ENCODE results near the gene ARL14EPL. TPM values are rescaled to one million over a fixed set of nuclear protein-coding genes. Genes with fewer than 3 reads are reported as not detected.
A peak's percentile ranks its signal among the peaks of the same experiment; 100 is the strongest.
"Not testable (repeated sequence)": the region's sequence is repeated elsewhere in the genome, so short reads cannot be mapped to it uniquely, and the experiment has no call there.

ARL14EPL gene
- polyA plus RNA-seq, 4 donors = 0.06 TPM; not detected in 3

- FAIRE-seq = no peak
- Histone ChIP-seq H3K27ac (ENCODE audit: low read depth in 1 of 3, low read length in 2 of 3) (no peak overlapping the region), H3K36me3 (ENCODE audit: control insufficient read depth in 3 of 3, insufficient read depth in 2 of 3, low read depth in 1 of 3, low read length in 3 of 3) (peaks cover 2 to 7% (median 3%) of the 10 kb centered on the region in 3 donors), H3K9me3 (ENCODE audit: control insufficient read depth in 2 of 2, insufficient read depth in 1 of 2, low read depth in 1 of 2, low read length in 1 of 2) (no peaks in the 10 kb centered on the region), H3K4me3 (ENCODE audit: low read depth in 1 of 3, low read length in 3 of 3) (no peak overlapping the region), H3K4me1 (ENCODE audit: control insufficient read depth in 3 of 3, insufficient read depth in 2 of 3, low read depth in 1 of 3, low read length in 2 of 3) (peaks cover 0 to 35% (median 11%) of the 10 kb centered on the region in 3 donors), H3K27me3 (ENCODE audit: control insufficient read depth in 3 of 3, insufficient read depth in 3 of 3, low read length in 3 of 3) (no peaks in the 10 kb centered on the region)
- DNase-seq = no peak
Observed at GRCh38 chr5:116088062-116088461, 55.8 kb downstream of the ARL14EPL start.

GRCh38 chr5:116090302-116090701 is 58.0 kb downstream of the ARL14EPL start:
- Histone ChIP-seq H3K9me3 (ENCODE audit: control insufficient read depth in 2 of 2, insufficient read depth in 1 of 2, low read depth in 1 of 2, low read length in 1 of 2) (no peaks in the 10 kb centered on the region), H3K36me3 (ENCODE audit: control insufficient read depth in 3 of 3, insufficient read depth in 2 of 3, low read depth in 1 of 3, low read length in 3 of 3) (peaks cover 7 to 9% (median 8%) of the 10 kb centered on the region in 3 donors), H3K27me3 (ENCODE audit: control insufficient read depth in 3 of 3, insufficient read depth in 3 of 3, low read length in 3 of 3) (no peaks in the 10 kb centered on the region), H3K27ac (ENCODE audit: low read depth in 1 of 3, low read length in 2 of 3) (peak overlapping the region in 1 of 3 donors; percentile 53), H3K4me3 (ENCODE audit: low read depth in 1 of 3, low read length in 3 of 3) (no peak overlapping the region), H3K4me1 (ENCODE audit: control insufficient read depth in 3 of 3, insufficient read depth in 2 of 3, low read depth in 1 of 3, low read length in 2 of 3) (peaks cover 0 to 29% (median 6%) of the 10 kb centered on the region in 3 donors)
- WGBS, 3 donors = 77 to 91% (median 80%) methylated on average over 3 of the region's 3 CpGs
- FAIRE-seq (no peak), DNase-seq (peak in 1 of 2 donors; percentile 74)

- H3K4me3 ChIP-seq (ENCODE audit: low read depth in 1 of 3, low read length in 3 of 3) = no peak overlapping the region
- WGBS, 3 donors = 2 to 94% (median 7%) methylated on average over 1 of the region's 1 CpG
- H3K9me3 ChIP-seq (ENCODE audit: control insufficient read depth in 2 of 2, insufficient read depth in 1 of 2, low read depth in 1 of 2, low read length in 1 of 2) = no peaks in the 10 kb centered on the region
- FAIRE-seq (no peak), DNase-seq (no peak)
- no peak overlapping the region for H3K27ac ChIP-seq (ENCODE audit: low read depth in 1 of 3, low read length in 2 of 3)
- H3K27me3 ChIP-seq (ENCODE audit: control insufficient read depth in 3 of 3, insufficient read depth in 3 of 3, low read length in 3 of 3) = no peaks in the 10 kb centered on the region
- H3K4me1 ChIP-seq (ENCODE audit: control insufficient read depth in 3 of 3, insufficient read depth in 2 of 3, low read depth in 1 of 3, low read length in 2 of 3) = peaks cover 0 to 24% (median 0%) of the 10 kb centered on the region in 3 donors
- H3K36me3 ChIP-seq (ENCODE audit: control insufficient read depth in 3 of 3, insufficient read depth in 2 of 3, low read depth in 1 of 3, low read length in 3 of 3) = peaks cover 6 to 9% (median 7%) of the 10 kb centered on the region in 3 donors
Observed at GRCh38 chr5:116091416-116091815, 59.1 kb downstream of the ARL14EPL start.

- 91 to 99% (median 98%) methylated on average over 4 of the region's 4 CpGs for WGBS, 3 donors
- no peak for DNase-seq
- H3K27me3 ChIP-seq (ENCODE audit: control insufficient read depth in 3 of 3, insufficient read depth in 3 of 3, low read length in 3 of 3) = no peaks in the 10 kb centered on the region
- H3K9me3 ChIP-seq (ENCODE audit: control insufficient read depth in 2 of 2, insufficient read depth in 1 of 2, low read depth in 1 of 2, low read length in 1 of 2) = no peaks in the 10 kb centered on the region
- H3K4me1 ChIP-seq (ENCODE audit: control insufficient read depth in 3 of 3, insufficient read depth in 2 of 3, low read depth in 1 of 3, low read length in 2 of 3) = no peaks in the 10 kb centered on the region
- H3K4me3 ChIP-seq (ENCODE audit: low read depth in 1 of 3, low read length in 3 of 3) = no peak overlapping the region
- FAIRE-seq = no peak
- H3K36me3 ChIP-seq (ENCODE audit: control insufficient read depth in 3 of 3, insufficient read depth in 2 of 3, low read depth in 1 of 3, low read length in 3 of 3) = peaks cover 6 to 9% (median 7%) of the 10 kb centered on the region in 3 donors
- no peak overlapping the region for H3K27ac ChIP-seq (ENCODE audit: low read depth in 1 of 3, low read length in 2 of 3)
Observed at GRCh38 chr5:116097301-116097700, 65.0 kb downstream of the ARL14EPL start.

- Histone ChIP-seq H3K27ac (ENCODE audit: low read depth in 1 of 3, low read length in 2 of 3) (no peak overlapping the region), H3K4me1 (ENCODE audit: control insufficient read depth in 3 of 3, insufficient read depth in 2 of 3, low read depth in 1 of 3, low read length in 2 of 3) (no peaks in the 10 kb centered on the region), H3K27me3 (ENCODE audit: control insufficient read depth in 3 of 3, insufficient read depth in 3 of 3, low read length in 3 of 3) (no peaks in the 10 kb centered on the region), H3K9me3 (ENCODE audit: control insufficient read depth in 2 of 2, insufficient read depth in 1 of 2, low read depth in 1 of 2, low read length in 1 of 2) (no peaks in the 10 kb centered on the region), H3K4me3 (ENCODE audit: low read depth in 1 of 3, low read length in 3 of 3) (no peak overlapping the region), H3K36me3 (ENCODE audit: control insufficient read depth in 3 of 3, insufficient read depth in 2 of 3, low read depth in 1 of 3, low read length in 3 of 3) (peaks cover 0 to 4% (median 0%) of the 10 kb centered on the region in 3 donors)
- no peak for FAIRE-seq
- no peak for DNase-seq
- 77 to 98% (median 92%) methylated on average over 2 of the region's 2 CpGs for WGBS, 3 donors
Observed at GRCh38 chr5:116098998-116099397, 66.7 kb downstream of the ARL14EPL start.

- DNase-seq; H3K4me3 ChIP-seq (ENCODE audit: low read depth in 1 of 3, low read length in 3 of 3); FAIRE-seq; H3K27ac ChIP-seq (ENCODE audit: low read depth in 1 of 3, low read length in 2 of 3); H3K4me1 ChIP-seq (ENCODE audit: control insufficient read depth in 3 of 3, insufficient read depth in 2 of 3, low read depth in 1 of 3, low read length in 2 of 3); H3K27me3 ChIP-seq (ENCODE audit: control insufficient read depth in 3 of 3, insufficient read depth in 3 of 3, low read length in 3 of 3): not testable (repeated sequence)
- Histone ChIP-seq H3K9me3 (ENCODE audit: control insufficient read depth in 2 of 2, insufficient read depth in 1 of 2, low read depth in 1 of 2, low read length in 1 of 2) (peaks cover 0 to 20% of the 10 kb centered on the region in 2 donors), H3K36me3 (ENCODE audit: control insufficient read depth in 3 of 3, insufficient read depth in 2 of 3, low read depth in 1 of 3, low read length in 3 of 3) (peaks cover 2 to 19% (median 4%) of the 10 kb centered on the region in 3 donors)
- WGBS, 3 donors = 90 to 94% (median 92%) methylated on average over 2 of the region's 2 CpGs
Observed at GRCh38 chr5:116104941-116105340, 72.7 kb downstream of the ARL14EPL start.

Other genes starting within 250 kb of the ARL14EPL start
- 1 to 10 TPM; 1.1 to 5.9 (median 1.5) TPM for gene CDO1, start 215.8 kb upstream of the ARL14EPL start, polyA plus RNA-seq
- 10 to 100 TPM; 28.6 to 76.7 (median 30.2) TPM for gene ATG12, start 190.9 kb upstream of the ARL14EPL start, polyA plus RNA-seq
- 100 to 1,000 TPM in 3 of 4 donors, 10 to 100 TPM in 1; 62.7 to 149 (median 126) TPM for gene AP3S1, start 190.5 kb upstream of the ARL14EPL start, polyA plus RNA-seq
- gene LVRN, start 70.0 kb upstream of the ARL14EPL start, polyA plus RNA-seq = 1 to 10 TPM in 1 of 4 donors, under 1 TPM in 1, not detected in 2; 0.15 to 1.4 TPM
- 10 to 100 TPM; 19.7 to 70.3 (median 23.2) TPM for gene COMMD10, start 52.6 kb downstream of the ARL14EPL start, polyA plus RNA-seq

Measured in small intestine (tissue), 7 donors.